AG04450 (cell line): ENCODE results near the gene GSTT4. TPM values are rescaled to one million over a fixed set of nuclear protein-coding genes. Genes with fewer than 3 reads are reported as not detected.

Experiments
- CTCF ChIA-PET: fragments of 300-600, 350-600 bp; formaldehyde crosslinking; extraction: SDS; loops from one replicate; lab custom pipeline; 2022; ENCODE audit warnings: antibody characterized with exemption, inconsistent platforms; lab: Charles Lee
- POLR2A ChIA-PET: fragments of 350-600 bp; formaldehyde crosslinking; extraction: SDS; loops from one replicate; lab custom pipeline; 2021; ENCODE audit warnings: antibody characterized with exemption, inconsistent platforms; lab: Yijun Ruan, JAX
- DNase-seq: peaks from one replicate; pipeline ENCODE4 v3.0.0-alpha.2; 2011; ENCODE audit warnings: low read depth, low spot score
- H3K27ac ChIP-seq: one replicate; pipeline ENCODE4 v1.5.1; 2012; ENCODE audit warnings: low read depth, low read length, control low read depth
- H3K27me3 ChIP-seq: one replicate; pipeline ENCODE4 v1.6.0; 2012; ENCODE audit warnings: low read length; ENCODE audit not compliant: control insufficient read depth, insufficient read depth
- H3K4me3 ChIP-seq: 2 replicates; pipeline ENCODE4 v1.5.1; 2011; ENCODE audit warnings: mild to moderate bottlenecking, low read depth, low read length, control low read depth
- H3K9me3 ChIP-seq: 2 replicates; pipeline ENCODE4 v1.5.1; 2012; ENCODE audit warnings: low read length; ENCODE audit not compliant: control insufficient read depth, insufficient read depth
- CTCF ChIP-seq: IDR thresholded peaks from 2 replicates; pipeline ENCODE4 v1.5.1; 2011; ENCODE audit warnings: low read depth, low read length, control low read depth, inconsistent platforms
- polyA plus RNA-seq: library from polyadenylated mRNA; depleted of rRNA; stranded (reverse); fragments of >200 nt; gene quantifications from 2 replicates; pipeline ENCODE4 v1.2.3, GENCODE V29; 2011

The GSTT4 gene
- polyA plus RNA-seq, 1 experiment, result not detected

GRCh38 chr22:24029304-24029703 lies 24.1 kb upstream of the GSTT4 start:
- Histone ChIP-seq H3K9me3 (no peaks in the 10 kb centered on the region), H3K4me3 (no peak overlapping the region), H3K27ac (no peak overlapping the region), H3K27me3 (no peaks in the 10 kb centered on the region)
- DNase-seq, result no peak
- no peak for TF ChIP-seq CTCF
- POLR2A ChIA-PET, result no interaction called here
- CTCF ChIA-PET, result no interaction called here

- no peak overlapping the region for H3K4me3 ChIP-seq
- no peak overlapping the region for H3K27ac ChIP-seq
- CTCF ChIA-PET, result no interaction called here
- POLR2A ChIA-PET, result no interaction called here
- no peaks in the 10 kb centered on the region for H3K27me3 ChIP-seq
- no peak for DNase-seq
- no peaks in the 10 kb centered on the region for H3K9me3 ChIP-seq
- TF ChIP-seq CTCF, result no peak
Measured at GRCh38 chr22:24028533-24028932, 23.3 kb upstream of the GSTT4 start.

GRCh38 chr22:24027991-24028390 lies 22.7 kb upstream of the GSTT4 start:
- Histone ChIP-seq H3K4me3 (no peak overlapping the region), H3K27me3 (no peaks in the 10 kb centered on the region), H3K27ac (no peak overlapping the region), H3K9me3 (no peaks in the 10 kb centered on the region)
- no peak for DNase-seq
- TF ChIP-seq CTCF, result no peak
- ChIA-PET CTCF (no interaction called here), POLR2A (no interaction called here)

GRCh38 chr22:24027389-24027975 lies 22.2 kb upstream of the GSTT4 start:
- Histone ChIP-seq H3K9me3 (no peaks in the 10 kb centered on the region), H3K4me3 (no peak overlapping the region), H3K27me3 (no peaks in the 10 kb centered on the region), H3K27ac (no peak overlapping the region)
- POLR2A ChIA-PET, result no interaction called here
- CTCF ChIA-PET, result interaction anchor here (2.0 kb wide), 1 partner anchor 129 kb away, joined by 5 read pairs; no protein-coding TSS in a partner anchor
- no peak for DNase-seq
- TF ChIP-seq CTCF, result no peak

GRCh38 chr22:24026733-24027132 lies 21.5 kb upstream of the GSTT4 start:
- POLR2A ChIA-PET, result no interaction called here
- TF ChIP-seq CTCF, result no peak
- Histone ChIP-seq H3K9me3 (no peaks in the 10 kb centered on the region), H3K4me3 (no peak overlapping the region), H3K27ac (no peak overlapping the region), H3K27me3 (no peaks in the 10 kb centered on the region)
- no peak for DNase-seq
- CTCF ChIA-PET, result interaction anchor here (2.0 kb wide), 1 partner anchor 130 kb away, joined by 5 read pairs; no protein-coding TSS in a partner anchor
